BLaER1 treated with 17β-estradiol and CSF1 and Interleukin-3, amounts not matched to agents 10 nM and 100 nM (cell line): ENCODE results near the gene GPR15LG.
"Not testable (repeated sequence)": the region's sequence is repeated elsewhere in the genome, so short reads cannot be mapped to it uniquely, and the experiment has no call there.

Source experiments
- H3K27ac ChIP-seq, 11 experiments: shearing (Covaris generic); formaldehyde crosslinking; 2 replicates each; pipeline ENCODE4 v1.8.1; 2022
- H3K27me3 ChIP-seq, 11 experiments: shearing (Covaris generic); formaldehyde crosslinking; 2 replicates each; pipeline ENCODE4 v1.8.1; 2022
- H3K36me3 ChIP-seq, 11 experiments: shearing (Covaris generic); formaldehyde crosslinking; 2 replicates each; pipeline ENCODE4 v1.8.1; 2022
- H3K4me1 ChIP-seq, 10 experiments: shearing (Covaris generic); formaldehyde crosslinking; 2 replicates each; pipeline ENCODE4 v1.8.1; 2022
- H3K4me2 ChIP-seq, 11 experiments: shearing (Covaris generic); formaldehyde crosslinking; 2 replicates each; pipeline ENCODE4 v1.8.1; 2022
- H3K4me3 ChIP-seq, 10 experiments: shearing (Covaris generic); formaldehyde crosslinking; 2 replicates each; pipeline ENCODE4 v1.8.1; 2022
- H3K9ac ChIP-seq, 11 experiments: shearing (Covaris generic); formaldehyde crosslinking; 2 replicates each; pipeline ENCODE4 v1.8.1; 2022
- H3K9me3 ChIP-seq, 11 experiments: shearing (Covaris generic); formaldehyde crosslinking; replicated peaks in 1 of 11; 2 replicates each; pipeline ENCODE4 v1.8.1; 2022
- H4K20me1 ChIP-seq, 11 experiments: shearing (Covaris generic); formaldehyde crosslinking; 2 replicates each; pipeline ENCODE4 v1.8.1; 2022
- Cebpa-rat ChIP-seq, 11 experiments: shearing (Covaris generic); IDR thresholded peaks; 2 replicates each; pipeline ENCODE4 v1.8.1; 2022

The GPR15LG gene

DNA sequence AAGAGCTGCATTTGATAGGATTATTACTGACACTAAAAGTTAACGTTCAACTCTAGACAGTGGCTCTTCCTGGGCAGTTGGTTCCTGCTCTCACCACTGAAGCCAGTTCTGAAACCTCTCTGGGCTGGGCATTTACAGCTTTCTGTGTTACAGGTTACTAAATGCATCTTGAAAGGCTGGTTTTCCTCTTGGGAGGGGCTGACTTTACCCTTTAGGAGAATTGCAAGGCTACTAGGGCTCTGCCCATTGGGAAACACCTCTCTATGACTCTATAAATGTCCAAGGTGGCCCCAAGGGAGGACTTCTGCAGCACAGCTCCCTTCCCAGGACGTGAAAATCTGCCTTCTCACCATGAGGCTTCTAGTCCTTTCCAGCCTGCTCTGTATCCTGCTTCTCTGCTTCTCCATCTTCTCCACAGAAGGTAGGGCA lies at the start of gene GPR15LG:
GPR15LG (plus strand) TSS at position 301 of the 429 bp plus-strand sequence; CDS start at position 352, 51 bp downstream.
- H3K27ac ChIP-seq = peak within 1 kb of the TSS in 9 of 11 experiments; percentile 30 to 77 (median 64); a peak in 13 of 22 replicates
- H3K9me3 ChIP-seq = peaks cover 0 to 3% (median 0%) of the 10 kb centered on the region in 11 experiments; a peak in 5 of 22 replicates
- no peak within 1 kb of the TSS for H3K4me3 ChIP-seq
- no peaks in the 10 kb centered on the region for H4K20me1 ChIP-seq
- H3K4me1 ChIP-seq = peaks cover 19 to 41% (median 26%) of the 10 kb centered on the region in 10 experiments
- H3K4me2 ChIP-seq = peak within 1 kb of the TSS in 6 of 11 experiments; percentile 28 to 60 (median 40); a peak in 10 of 22 replicates
- H3K27me3 ChIP-seq = no peaks in the 10 kb centered on the region
- no peak for TF ChIP-seq Cebpa-rat (IDR thresholded peaks at IDR 0.05)
- H3K9ac ChIP-seq = peak within 1 kb of the TSS in 4 of 11 experiments; percentile 14 to 56 (median 34); a peak in 3 of 22 replicates
- no peaks in the 10 kb centered on the region for H3K36me3 ChIP-seq

- H3K4me3 ChIP-seq, H3K4me2 ChIP-seq, H3K27ac ChIP-seq, H3K36me3 ChIP-seq, H3K9ac ChIP-seq, H3K27me3 ChIP-seq, H3K4me1 ChIP-seq, H4K20me1 ChIP-seq: not testable (repeated sequence)
- H3K9me3 ChIP-seq = peaks cover 26 to 48% (median 37%) of the 10 kb centered on the region in 11 experiments
Observed at GRCh38 chr10:84125910-84126784, 47.5 kb upstream of the GPR15LG start.

GRCh38 chr10:84126785-84127167 lies 46.8 kb upstream of the GPR15LG start:
- TF ChIP-seq Cebpa-rat (IDR thresholded peaks at IDR 0.05) = no peak
- H4K20me1 ChIP-seq = no peaks in the 10 kb centered on the region
- no peaks in the 10 kb centered on the region for H3K27me3 ChIP-seq
- H3K4me2 ChIP-seq = no peak overlapping the region
- no peaks in the 10 kb centered on the region; a peak in 1 of 22 replicates for H3K36me3 ChIP-seq
- no peak overlapping the region for H3K9ac ChIP-seq
- H3K9me3 ChIP-seq = peaks cover 26 to 48% (median 37%) of the 10 kb centered on the region in 11 experiments
- no peak overlapping the region for H3K27ac ChIP-seq
- H3K4me1 ChIP-seq = no peaks in the 10 kb centered on the region
- H3K4me3 ChIP-seq = no peak overlapping the region

GRCh38 chr10:84135836-84136235 lies 37.8 kb upstream of the GPR15LG start:
- H4K20me1 ChIP-seq = peaks cover 0 to 12% (median 0%) of the 10 kb centered on the region in 11 experiments; a peak in 5 of 22 replicates
- peaks cover 7 to 19% (median 8%) of the 10 kb centered on the region in 10 experiments for H3K4me1 ChIP-seq
- H3K9me3 ChIP-seq = no peaks in the 10 kb centered on the region
- no peak overlapping the region for H3K27ac ChIP-seq
- no peak for TF ChIP-seq Cebpa-rat (IDR thresholded peaks at IDR 0.05)
- H3K4me2 ChIP-seq = no peak overlapping the region; a peak in 1 of 22 replicates
- no peaks in the 10 kb centered on the region for H3K27me3 ChIP-seq
- peaks cover 0 to under 1% (median 0%) of the 10 kb centered on the region in 11 experiments; a peak in 1 of 22 replicates for H3K36me3 ChIP-seq
- H3K9ac ChIP-seq = no peak overlapping the region
- no peak overlapping the region for H3K4me3 ChIP-seq

- Histone ChIP-seq H4K20me1 (peaks cover 0 to 21% (median 8%) of the 10 kb centered on the region in 11 experiments; a peak in 8 of 22 replicates), H3K4me1 (peaks cover 14 to 26% (median 17%) of the 10 kb centered on the region in 10 experiments), H3K4me2 (no peak overlapping the region), H3K36me3 (peaks cover 15 to 20% (median 18%) of the 10 kb centered on the region in 11 experiments), H3K27me3 (no peaks in the 10 kb centered on the region), H3K4me3 (no peak overlapping the region), H3K27ac (no peak overlapping the region), H3K9ac (no peak overlapping the region), H3K9me3 (no peaks in the 10 kb centered on the region)
- TF ChIP-seq Cebpa-rat (IDR thresholded peaks at IDR 0.05) = no peak
Observed at GRCh38 chr10:84137811-84138210, 35.8 kb upstream of the GPR15LG start.

- Histone ChIP-seq H3K9ac (peak overlapping the region; percentile 80 to 99 (median 96)), H3K4me1 (peaks cover 14 to 26% (median 17%) of the 10 kb centered on the region in 10 experiments), H3K4me3 (peak overlapping the region; percentile 77 to 100 (median 96)), H3K9me3 (no peaks in the 10 kb centered on the region), H4K20me1 (peaks cover 0 to 24% (median 9%) of the 10 kb centered on the region in 11 experiments; a peak in 8 of 22 replicates), H3K27me3 (no peaks in the 10 kb centered on the region), H3K36me3 (peaks cover 23 to 28% (median 26%) of the 10 kb centered on the region in 11 experiments), H3K27ac (peak overlapping the region; percentile 85 to 97 (median 95)), H3K4me2 (peak overlapping the region; percentile 56 to 83 (median 68))
- TF ChIP-seq Cebpa-rat (IDR thresholded peaks at IDR 0.05) = no peak
Observed at GRCh38 chr10:84138478-84139125, 35.0 kb upstream of the GPR15LG start.

- Histone ChIP-seq H3K27ac (peak within 1 kb of the TSS; percentile 90 to 97 (median 95)), H3K9ac (peak within 1 kb of the TSS; percentile 92 to 99 (median 96)), H3K4me1 (peaks cover 14 to 26% (median 17%) of the 10 kb centered on the region in 10 experiments), H3K36me3 (peaks cover 31 to 36% (median 34%) of the 10 kb centered on the region in 11 experiments), H3K27me3 (no peaks in the 10 kb centered on the region), H3K4me2 (peak within 1 kb of the TSS; percentile 91 to 99 (median 96)), H3K9me3 (no peaks in the 10 kb centered on the region), H4K20me1 (peaks cover 0 to 24% (median 9%) of the 10 kb centered on the region in 11 experiments; a peak in 8 of 22 replicates), H3K4me3 (peak within 1 kb of the TSS; percentile 77 to 100 (median 96))
- TF ChIP-seq Cebpa-rat (IDR thresholded peaks at IDR 0.05) = peak in 9 of 11 experiments; percentile 17 to 83 (median 60); a peak in 12 of 22 replicates
Observed at GRCh38 chr10:84139126-84140035, 34.2 kb upstream of the GPR15LG start, which contains the start of gene GHITM. Gene GHITM (plus strand): TSS chr10:84139509. CDS start chr10:84141501, 1,992 bp downstream.

- H3K27ac ChIP-seq = peak overlapping the region; percentile 90 to 97 (median 95)
- H3K9ac ChIP-seq = peak overlapping the region; percentile 92 to 99 (median 96)
- peaks cover 37 to 42% (median 40%) of the 10 kb centered on the region in 11 experiments for H3K36me3 ChIP-seq
- peak overlapping the region; percentile 77 to 100 (median 96) for H3K4me3 ChIP-seq
- peaks cover 14 to 26% (median 17%) of the 10 kb centered on the region in 10 experiments for H3K4me1 ChIP-seq
- peaks cover 0 to 24% (median 9%) of the 10 kb centered on the region in 11 experiments; a peak in 8 of 22 replicates for H4K20me1 ChIP-seq
- TF ChIP-seq Cebpa-rat (IDR thresholded peaks at IDR 0.05) = no peak
- peak overlapping the region; percentile 91 to 99 (median 96) for H3K4me2 ChIP-seq
- no peaks in the 10 kb centered on the region for H3K27me3 ChIP-seq
- H3K9me3 ChIP-seq = no peaks in the 10 kb centered on the region
Observed at GRCh38 chr10:84140036-84140379, 33.6 kb upstream of the GPR15LG start.
